ENCODE measurements around the gene GPATCH3.
"Not testable (repeated sequence)": the region's sequence is repeated elsewhere in the genome, so short reads cannot be mapped to it uniquely, and the experiment has no call there.

GPATCH3 gene

DNA sequence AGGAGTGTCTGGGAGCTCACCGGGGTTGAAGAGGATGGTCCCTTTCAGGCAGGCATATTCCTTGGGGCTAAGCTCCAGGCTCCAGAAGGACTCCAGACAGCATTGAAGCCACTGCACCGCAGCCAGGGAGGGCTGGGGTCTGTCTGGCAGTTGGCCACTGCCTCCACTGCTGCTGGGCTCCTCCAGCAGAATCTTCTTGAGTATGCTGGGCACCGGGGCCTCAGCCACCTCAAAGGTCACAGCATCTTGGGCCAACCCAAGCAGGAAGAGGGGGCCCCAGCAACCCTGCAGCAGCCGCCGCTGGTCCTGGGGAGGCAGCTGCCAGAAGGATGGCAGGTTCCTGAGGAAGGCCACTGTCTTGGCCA, 13.1 kb upstream of the GPATCH3 start:
- no peak for DNase-seq

GRCh38 chr1:26912147-26912490, 11.9 kb upstream of the GPATCH3 start:
- DNase-seq: no peak

GRCh38 chr1:26911399-26912146, 11.3 kb upstream of the GPATCH3 start:
- no peak for DNase-seq

DNA sequence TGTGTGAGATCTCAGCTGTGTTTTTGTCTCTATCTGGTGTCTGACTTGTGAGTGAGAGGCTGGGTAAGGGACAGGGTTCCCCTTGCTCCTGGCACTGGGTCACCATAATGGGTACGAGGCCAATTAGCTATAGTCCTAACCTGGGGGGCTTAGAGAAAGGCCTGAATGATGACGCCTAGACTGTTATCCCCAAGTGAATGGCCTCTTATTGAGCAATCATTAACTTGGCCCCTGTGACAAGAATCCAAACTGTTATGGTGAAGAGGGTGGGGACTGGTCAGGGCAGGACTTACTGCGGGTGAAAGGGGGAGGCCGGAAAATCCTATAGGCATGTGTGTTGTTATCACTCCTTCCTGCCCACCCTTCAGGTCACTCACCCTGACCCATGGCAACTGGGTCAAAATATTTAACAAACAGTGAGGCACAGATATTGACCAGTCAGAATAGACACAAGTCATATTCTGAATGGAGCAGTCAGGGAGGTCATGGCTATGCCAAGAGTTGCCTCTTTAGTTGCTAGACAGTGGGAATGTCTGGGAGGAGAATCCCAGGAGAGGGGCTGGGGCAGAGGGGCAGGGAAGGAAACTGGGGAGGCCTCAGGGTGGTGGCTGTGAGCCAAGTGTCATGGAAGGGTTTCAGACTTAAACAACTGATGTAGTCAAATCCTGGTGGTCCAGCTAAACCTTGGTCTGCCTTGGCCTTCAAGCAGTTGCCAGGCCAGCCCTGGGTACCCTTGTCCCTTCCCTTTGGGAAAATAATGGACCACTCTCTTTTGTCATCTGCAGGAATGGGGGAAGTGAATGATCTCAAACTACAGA, 10.3 kb upstream of the GPATCH3 start:
- no peak for DNase-seq

- DNase-seq: no peak
These were observed 9.7 kb upstream of the GPATCH3 start for GRCh38 chr1:26909951-26910342.

DNA sequence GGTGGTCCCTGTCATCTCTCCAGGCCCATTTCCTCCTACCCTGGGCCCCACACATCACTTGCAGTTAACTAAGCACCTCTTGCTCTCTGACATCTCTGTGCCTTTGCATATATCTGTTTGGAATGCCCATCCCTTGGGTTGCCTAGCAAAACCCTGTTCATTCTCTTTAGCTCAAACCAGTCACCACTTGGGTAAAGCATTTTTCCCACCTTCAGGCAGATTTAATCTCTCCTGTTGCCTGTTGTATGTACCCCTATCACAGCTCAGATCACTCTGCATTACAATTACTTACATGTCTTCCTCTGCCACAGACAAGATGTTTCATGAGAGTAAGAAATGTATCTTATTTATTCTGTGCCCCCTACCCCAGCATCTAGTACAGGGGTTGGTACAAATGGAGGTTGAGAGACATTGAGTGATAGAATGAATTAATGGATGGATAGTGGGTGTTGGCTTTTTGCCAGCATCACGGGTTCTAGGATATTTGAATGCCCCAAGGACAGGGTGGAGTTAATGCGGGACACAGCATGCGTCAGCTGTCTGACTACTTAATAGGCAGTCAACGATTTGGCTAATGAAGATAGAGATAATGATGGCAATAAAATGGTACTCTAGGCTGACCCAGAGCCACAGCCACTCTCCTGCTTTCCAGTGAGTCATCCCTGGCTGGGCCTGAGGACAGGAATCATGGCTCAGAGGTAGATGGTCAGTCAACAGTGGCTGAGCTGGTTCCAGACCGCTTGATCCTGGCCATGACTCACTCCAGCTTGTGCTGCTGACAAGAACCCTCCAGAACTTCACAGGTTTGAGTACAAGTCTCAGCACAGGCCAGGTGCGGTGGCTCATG, 7.0 kb upstream of the GPATCH3 start:
- DNase-seq: peak; percentile 50

DNA sequence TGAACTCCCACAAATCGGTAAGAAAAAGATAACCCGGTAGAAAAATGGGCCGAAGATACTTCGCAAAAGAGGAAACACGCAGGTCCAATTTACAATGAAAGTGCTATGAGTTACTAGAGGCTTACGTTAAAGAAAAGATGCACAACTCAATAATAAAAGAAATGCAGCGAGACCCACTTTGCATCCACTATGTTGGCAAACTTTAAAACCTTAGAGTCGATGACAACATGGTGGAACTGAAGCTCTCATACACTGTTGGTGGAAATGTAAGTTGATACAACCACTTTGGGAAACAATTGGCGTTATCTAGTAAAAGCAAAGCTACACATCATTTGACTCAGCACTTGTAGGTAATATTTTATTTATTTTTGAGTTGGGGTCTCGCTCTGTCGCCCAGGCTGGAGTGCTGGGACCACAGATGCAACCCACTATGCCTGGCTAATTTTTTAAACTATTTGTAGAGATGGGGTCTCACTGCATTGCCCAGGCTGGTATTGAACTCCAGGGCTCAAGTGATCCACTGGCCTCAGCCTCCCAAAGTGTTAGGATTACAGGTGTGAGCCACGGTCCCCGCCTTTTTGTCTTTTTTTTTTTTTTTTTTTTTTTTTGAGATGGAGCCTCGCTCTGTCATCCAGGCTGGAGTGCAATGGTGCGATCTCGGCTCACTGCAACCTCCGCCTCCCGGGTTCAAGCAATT, 696 bp upstream of the GPATCH3 start:
- DNase-seq: no peak

GRCh38 chr1:26897351-26897750, 2.9 kb downstream of the GPATCH3 start:
- no peak for DNase-seq

- DNase-seq: no peak
These were observed 6.0 kb downstream of the GPATCH3 start for GRCh38 chr1:26894263-26894662.

- no peak for DNase-seq
These were observed 9.8 kb downstream of the GPATCH3 start for GRCh38 chr1:26890467-26890796.

GRCh38 chr1:26889551-26890466, 10.5 kb downstream of the GPATCH3 start, which contains the start of gene GPN2:
GPN2 (minus strand) TSS chr1:26890283; CDS start chr1:26890096, 187 bp downstream.
- peak; percentile 64 for DNase-seq

DNA sequence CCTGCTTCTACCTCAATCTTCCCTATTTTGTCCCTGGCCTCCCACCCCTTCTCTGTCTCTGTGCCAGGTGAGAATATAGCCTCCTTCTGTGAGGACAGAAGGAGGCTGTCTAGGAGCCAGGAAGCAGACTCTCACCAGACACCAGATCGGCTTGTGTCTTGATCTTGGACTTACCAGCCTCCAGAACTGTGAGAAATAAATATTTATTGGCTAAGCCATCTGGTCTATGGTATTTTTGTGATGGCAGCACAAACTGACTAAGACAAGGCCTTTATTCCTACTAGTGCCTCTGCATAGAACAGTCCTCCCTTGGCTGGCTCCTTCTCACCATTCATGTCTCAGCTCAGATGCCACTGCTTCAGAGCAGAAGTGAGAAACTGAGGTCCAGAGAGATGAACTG, 12.0 kb downstream of the GPATCH3 start:
- no peak for DNase-seq

DNA sequence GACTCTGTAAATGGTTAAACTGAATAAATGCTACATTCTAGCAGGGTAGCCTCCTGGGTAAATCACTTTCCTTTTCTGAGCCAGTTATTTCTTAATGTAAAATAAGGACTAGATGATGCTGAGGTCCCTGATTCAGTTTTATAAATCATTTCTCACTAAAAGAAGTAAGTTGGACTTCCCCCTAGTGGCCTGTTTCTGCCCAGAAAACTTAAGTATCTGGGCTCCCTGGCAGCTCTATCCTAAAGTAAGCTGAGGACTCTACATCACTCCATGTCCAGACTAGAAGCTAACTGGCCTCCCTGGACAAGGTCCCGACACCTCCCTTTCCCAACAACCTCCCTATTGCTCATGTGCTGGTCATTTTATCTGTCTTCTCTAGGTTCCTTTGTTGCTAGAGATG, 13.1 kb downstream of the GPATCH3 start:
- DNase-seq: peak; percentile 23

DNA sequence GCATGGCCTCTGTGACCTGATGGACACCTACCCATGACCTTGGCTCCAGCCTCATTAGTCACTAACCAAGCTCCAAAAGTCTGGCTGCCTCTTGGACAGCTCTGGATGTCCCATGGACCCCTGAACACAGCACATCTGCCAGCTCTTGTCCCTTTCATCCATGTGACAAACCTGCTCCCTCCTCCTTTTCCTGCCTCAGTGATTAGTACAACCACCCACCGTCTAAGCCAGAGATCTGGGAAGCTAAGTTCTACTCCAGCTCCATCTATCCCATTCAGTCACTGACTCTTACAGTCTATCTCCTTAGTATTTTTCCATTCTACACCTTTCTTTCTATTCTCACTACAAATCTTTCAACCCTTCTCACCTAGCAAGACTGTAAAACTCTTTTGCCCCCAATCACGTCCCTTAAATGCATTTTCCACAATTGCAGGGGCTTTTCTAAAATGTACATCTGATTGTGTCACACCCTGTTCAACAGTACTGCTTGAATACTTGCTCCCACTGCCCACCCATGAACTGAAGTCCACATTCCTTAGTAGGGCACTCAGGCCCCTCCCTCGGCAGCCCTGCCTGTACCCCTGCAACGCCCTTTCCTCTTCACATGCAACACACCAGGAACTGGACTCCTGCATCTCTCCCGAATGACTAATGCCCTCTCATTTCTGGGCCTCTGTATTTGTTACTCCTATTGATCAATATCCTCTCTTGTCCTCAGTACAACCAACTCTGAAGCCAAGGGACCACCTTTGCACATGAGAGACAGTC, 17.4 kb downstream of the GPATCH3 start:
- DNase-seq: no peak

GRCh38 chr1:26881611-26882010, 18.7 kb downstream of the GPATCH3 start:
- DNase-seq: not testable (repeated sequence)

- DNase-seq: no peak
These were observed 20.5 kb downstream of the GPATCH3 start for GRCh38 chr1:26879793-26880192.

GRCh38 chr1:26877326-26877725, 22.9 kb downstream of the GPATCH3 start:
- no peak for DNase-seq

GRCh38 chr1:26874896-26875295, 25.4 kb downstream of the GPATCH3 start:
- no peak for DNase-seq

- DNase-seq: not testable (repeated sequence)
These were observed 27.2 kb downstream of the GPATCH3 start for GRCh38 chr1:26873097-26873496.

DNA sequence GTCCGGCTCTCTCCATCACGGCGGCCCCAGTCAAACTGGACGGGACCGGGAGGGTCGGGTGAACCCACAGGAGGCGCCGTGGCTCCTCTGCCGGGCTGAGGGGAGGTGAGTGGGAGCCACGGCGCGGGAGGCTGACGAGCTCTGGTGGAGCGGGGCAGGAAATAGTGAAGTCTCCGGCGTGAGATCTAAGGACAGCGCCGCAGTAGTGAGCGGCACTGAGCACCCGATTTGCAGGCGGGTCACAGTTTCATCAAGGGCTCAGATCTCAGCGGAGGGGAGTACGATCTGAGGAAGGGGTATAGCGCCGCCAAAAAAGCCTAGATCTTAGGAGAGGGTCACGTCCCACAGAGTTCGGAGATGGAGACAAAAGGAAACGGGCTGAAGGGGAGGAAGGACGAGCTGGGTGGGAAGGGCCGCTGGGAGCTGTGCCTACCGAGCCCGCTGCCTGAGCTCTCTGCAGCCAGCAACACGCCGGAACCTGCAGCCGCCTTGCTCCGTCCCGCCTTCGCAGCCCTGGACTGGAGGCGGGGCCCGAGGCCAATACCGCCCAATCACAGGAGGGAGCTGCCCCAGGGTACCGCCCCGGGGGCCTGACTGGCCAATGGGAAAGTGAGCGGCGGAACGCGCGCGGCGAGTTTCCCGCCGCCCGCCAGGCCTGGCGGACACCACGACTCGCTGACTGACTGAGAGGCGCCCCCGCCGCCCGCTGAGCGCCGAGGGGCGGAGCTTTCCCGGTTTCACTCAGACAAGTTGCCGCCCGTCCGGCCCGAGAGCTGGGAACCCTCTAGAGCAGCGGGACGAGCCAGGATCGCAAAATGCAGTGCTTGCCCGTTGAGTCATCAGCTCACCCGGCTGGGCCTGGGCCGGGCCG, 35.4 kb downstream of the GPATCH3 start:
- DNase-seq: peak; percentile 98
